Measurements from ENCODE around the gene SLC17A1.

The SLC17A1 gene, protein sequence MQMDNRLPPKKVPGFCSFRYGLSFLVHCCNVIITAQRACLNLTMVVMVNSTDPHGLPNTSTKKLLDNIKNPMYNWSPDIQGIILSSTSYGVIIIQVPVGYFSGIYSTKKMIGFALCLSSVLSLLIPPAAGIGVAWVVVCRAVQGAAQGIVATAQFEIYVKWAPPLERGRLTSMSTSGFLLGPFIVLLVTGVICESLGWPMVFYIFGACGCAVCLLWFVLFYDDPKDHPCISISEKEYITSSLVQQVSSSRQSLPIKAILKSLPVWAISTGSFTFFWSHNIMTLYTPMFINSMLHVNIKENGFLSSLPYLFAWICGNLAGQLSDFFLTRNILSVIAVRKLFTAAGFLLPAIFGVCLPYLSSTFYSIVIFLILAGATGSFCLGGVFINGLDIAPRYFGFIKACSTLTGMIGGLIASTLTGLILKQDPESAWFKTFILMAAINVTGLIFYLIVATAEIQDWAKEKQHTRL

DNA sequence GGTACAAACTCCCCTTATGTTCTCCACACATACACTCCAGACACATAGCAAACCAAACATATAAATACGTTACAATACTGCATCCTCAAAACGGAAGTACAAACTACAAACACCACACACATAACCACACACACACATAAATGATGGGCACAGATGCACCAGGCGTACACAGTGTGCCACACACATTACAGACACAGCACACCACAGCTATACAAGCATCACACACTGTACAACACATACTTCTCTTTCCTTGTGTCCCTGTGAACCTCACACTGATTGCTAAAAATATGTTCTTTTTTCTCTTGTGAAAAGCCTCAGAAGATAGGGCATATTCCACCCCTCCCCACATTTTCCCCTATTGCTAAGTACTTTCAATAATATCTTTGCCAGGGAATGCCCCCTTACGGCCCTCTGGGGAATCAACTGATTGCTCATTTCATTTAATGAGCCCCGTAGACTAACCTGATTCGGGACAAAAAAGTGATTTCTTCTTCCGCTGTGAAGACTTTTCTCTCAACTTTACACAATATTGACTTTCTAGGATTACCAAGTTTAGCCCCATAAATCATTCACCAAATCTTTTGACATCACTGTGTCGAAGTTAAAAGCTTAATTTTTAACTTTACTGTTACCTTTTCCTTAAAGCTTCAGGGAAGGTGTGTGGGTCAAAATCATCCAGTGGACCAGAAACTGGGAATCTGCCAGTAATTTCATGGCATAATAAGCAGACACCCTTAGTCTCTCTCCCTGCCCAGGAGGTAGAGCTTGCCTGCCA lies at the start of gene SLC17A1:
TSS of gene SLC17A1 (minus strand) at position 521 of the 775 bp plus-strand sequence. CDS start 1,495 bp downstream, outside the sequence.
- no peak for DNase-seq (ENCODE audit: low read depth, low spot score)

DNA sequence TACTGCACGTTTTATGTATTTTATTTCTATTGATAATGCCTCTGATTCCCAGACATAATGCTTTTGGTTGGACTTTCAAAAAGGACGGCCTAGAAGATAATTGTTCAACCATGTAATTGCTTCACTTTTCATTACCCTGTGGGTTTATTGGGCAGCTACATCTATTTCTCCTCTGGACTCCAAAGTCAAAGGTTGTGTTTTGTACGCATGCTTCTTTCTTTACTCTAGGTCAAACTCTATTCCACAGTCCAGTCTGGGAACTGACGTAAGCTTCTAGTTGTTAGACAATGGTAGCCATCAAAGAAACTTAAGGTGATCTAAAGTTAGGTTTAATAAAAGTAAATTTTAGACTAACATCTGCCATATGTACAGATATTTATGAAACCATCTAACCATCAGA lies 48.7 kb upstream of the SLC17A1 start:
- no peak for DNase-seq (ENCODE audit: low read depth, low spot score)

DNA sequence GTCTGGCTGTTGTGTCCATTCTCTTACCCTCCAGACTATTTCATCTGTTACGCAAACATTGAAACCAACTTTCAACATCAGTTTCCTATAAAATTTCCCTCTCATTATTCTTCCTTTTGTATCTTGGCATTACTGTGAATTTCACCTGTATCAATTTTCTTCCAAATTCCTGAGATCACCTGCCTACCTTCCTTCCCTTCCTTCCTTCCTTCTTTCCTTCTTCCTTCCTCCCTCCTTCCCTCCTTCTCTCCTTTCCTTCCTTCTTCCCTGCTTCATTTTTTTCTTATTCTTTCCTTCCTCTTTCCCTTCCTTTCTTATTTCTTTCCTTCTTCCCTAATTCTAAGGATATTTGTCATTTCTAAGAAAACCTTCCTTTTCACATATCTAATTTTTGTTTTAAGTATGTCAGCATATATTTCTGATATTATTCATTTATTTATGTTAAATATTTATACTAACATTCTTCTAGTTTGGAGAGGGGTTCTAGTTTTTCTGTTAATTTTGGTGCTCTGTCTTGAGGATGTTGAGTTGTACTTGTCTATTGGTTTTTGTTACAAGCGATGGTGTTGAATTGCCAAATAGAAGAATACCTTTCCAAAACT lies 47.0 kb upstream of the SLC17A1 start:
- DNase-seq (ENCODE audit: low read depth, low spot score), result no peak

DNA sequence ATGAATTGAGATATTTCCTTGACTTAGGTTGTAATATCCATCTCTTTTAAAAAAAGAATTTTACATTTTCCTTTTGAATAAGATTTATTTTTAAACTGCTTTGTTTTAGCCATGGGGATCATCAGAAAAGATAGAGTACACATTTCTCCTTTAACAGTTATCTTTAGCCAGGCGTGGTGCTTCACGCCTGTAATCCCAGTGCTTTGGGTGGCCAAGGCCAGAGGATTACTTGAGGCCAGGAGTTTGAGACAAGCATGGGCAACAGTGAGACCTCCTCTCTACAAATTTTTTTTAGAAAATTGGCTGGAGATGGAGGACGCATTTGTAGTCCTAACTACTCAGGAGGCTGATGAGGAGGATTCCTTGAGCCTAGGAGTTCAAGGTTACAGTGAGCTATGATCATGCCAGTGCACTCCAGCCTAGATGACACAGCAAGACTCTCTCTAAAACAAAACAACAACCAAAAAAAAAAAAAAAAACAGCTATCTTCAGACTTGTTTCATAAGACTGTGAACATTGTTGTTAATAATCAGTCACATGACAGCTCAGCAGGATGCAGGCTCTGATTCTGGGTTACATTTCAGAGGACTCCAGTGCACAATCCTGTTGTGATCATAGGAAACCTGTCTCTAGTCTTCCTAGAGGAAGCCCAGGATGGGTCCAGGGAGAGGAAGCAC lies 44.2 kb upstream of the SLC17A1 start:
- no peak for DNase-seq (ENCODE audit: low read depth, low spot score)

DNA sequence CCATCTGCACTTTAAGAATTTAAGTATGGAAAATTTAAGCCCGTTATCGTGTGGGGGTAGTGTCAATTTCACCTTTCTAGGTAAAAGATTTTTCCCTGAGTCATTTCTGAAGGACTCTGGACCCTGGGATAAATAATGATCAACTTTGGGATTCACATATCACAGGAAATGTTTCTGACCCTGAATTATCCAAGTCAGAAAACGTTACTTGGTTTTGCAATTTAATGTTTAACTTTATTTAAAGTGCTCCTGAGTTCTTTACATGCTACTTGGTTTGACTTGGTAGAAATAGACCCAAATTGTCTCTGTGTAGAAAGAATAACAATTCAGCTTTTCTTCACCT lies 43.7 kb upstream of the SLC17A1 start:
- DNase-seq (ENCODE audit: low read depth, low spot score), result no peak

DNA sequence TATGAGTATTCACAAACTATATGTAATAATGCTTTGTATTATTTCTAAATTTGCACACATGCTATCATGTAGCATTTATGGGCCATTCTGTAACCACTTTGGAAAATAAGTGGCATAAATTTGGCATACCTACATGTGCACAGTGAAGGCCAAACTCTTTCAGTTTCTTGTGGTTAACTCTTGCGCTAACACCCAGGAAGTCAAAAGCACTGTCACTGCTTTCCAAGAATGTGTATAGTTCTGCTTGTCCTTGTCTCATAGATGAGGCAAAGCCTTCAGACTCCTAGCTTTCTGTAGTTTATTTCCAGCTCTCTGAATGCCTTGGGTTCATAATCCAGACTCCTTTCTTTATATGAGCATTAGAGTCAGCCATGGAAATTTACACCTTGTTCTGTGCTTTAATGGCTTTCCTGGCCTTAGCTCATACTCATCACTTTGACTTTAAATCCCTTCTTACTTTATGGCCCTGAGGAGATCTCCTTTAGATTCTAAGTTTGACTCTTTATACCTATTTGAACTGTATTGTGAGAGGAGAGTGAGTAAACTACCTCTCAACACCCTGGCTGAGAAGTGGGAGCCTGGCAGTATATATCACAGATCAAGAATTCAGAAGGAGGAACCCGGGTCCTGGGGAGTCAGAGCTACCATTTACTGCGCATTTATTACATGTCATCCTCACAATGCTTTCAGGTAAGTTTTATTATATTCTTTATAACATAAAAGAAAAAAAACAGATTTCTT lies 43.1 kb upstream of the SLC17A1 start:
- no peak for DNase-seq (ENCODE audit: low read depth, low spot score)

DNA sequence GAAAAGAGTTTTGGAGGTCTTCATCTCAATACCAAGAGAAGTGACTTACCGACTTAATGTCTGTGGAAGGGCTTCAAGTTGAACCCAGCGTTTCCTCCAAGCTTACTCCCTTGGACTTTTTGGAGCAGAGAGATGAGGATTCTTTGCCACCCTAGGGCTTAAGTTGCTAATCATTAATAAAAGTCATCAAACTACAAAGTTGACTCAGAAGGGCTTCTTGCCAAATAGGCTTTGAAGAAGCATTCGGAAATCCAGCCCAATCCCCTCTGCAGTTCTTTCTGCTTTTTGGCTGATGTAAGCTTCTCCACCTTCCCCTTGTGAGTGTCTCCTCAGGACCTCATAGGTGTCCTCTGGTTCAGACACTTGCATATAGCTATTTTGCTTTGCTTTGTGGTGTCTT lies 42.3 kb upstream of the SLC17A1 start, which contains the start of gene SLC17A3:
TSS of gene SLC17A3 (minus strand) at position 126 of the 400 bp plus-strand sequence. CDS start 5,856 bp downstream, outside the sequence.
- DNase-seq (ENCODE audit: low read depth, low spot score), result no peak

DNA sequence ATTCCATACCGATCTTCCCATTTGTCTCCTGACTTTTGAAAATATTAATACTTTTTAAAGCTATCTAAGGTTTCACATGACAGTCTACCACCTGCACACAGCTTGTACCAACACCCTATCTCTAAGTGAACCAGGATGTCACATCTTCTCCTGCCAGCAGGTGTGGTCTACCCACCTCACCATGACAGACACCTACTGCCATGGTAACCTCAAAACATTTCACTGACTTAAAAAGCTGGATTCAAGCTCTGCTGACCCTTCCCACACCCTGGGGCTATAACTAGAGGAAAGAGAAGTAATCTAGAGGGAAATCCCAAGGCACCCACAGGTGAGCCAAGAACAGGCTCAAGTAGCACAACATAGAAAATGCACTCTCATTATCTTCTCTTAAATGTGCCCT lies 41.0 kb upstream of the SLC17A1 start:
- DNase-seq (ENCODE audit: low read depth, low spot score), result no peak

DNA sequence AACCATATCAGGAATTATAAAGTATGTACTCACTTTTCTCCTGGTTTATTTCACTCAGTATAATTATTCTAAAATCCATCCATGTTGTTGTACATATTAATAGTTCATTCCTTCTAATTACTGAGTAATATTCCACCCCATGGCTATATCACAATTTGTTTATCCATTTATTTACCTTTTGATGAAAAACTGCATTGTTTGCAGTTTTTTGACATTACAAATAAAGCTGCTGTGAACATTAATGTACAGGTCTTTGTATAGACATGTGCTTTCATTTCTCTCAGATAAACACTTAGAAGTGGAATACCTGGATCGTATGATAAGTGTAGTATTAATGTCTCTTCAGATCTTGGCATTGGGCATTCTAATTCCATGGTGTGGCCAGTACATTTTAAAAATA lies 38.0 kb upstream of the SLC17A1 start:
- DNase-seq (ENCODE audit: low read depth, low spot score), result no peak

DNA sequence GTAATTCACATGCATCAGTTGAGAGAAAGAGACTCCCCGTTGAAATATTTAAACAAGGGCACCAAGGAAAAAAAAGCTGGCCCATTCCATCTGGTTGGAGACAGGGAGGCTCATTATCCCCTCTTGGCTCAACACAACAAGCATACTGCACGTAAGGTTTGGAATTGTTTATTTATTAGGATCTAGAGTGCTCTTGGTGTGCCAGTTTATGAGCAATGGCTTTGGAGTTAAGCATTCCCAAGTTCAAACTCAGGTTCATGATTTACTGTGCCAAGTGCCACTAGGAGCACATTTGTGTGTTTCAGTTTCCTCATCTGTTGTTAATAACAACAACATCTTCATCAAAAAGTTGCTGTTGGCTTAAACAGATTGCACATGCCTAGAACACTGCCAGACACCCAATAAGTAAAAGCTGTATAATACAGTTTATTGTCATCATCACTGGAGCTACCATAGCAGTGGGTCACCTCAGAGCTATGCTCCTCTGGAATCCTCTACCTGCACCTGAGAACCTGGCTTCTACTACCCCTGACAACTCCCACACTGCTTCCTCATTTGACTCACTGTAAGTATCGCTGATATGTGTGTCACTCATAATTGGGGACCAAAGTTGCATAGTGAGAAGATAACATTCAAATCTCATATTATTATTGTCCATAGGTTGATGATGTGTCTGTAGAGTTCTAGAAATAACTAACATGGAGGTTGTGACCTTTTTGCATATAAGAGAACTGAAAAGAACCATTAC lies 36.8 kb upstream of the SLC17A1 start:
- DNase-seq (ENCODE audit: low read depth, low spot score), result no peak

DNA sequence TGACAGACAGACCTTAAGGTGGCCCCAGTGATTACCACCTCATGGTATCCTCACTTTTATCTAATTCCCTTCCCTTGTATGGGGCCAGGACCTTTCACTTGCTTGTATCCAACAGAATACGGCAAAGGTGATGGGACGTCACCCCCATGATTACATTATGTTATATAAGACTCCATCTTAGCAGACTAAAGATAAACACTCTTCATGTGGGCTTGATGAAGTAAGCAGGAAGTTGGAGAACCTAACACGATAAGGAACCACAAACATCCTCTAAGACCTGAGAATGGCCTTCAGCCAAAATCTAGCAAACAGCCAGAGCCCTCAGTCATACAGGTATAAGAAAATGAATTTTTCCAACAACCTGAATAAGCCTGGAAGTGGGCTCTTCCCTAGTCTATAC lies 34.2 kb upstream of the SLC17A1 start:
- DNase-seq (ENCODE audit: low read depth, low spot score), result no peak

DNA sequence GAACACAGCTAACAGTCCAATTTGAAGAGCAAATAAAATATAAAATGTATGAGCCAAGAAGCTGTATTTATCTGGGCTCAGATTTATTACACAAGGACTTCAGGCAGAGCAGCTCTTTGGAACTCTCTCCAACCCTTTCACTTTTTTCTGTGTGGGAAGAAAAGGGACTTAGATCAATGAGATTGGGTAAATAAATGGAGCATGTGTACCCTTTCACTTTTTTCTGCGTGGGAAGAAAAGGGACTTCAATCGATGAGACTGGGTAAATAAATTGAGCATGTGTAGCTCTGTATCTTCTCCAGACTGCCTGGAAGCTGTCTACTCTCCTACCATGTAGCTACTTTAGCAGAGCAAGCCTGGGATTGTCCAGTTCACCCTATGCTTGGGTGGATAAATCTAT lies 31.5 kb upstream of the SLC17A1 start:
- no peak for DNase-seq (ENCODE audit: low read depth, low spot score)

DNA sequence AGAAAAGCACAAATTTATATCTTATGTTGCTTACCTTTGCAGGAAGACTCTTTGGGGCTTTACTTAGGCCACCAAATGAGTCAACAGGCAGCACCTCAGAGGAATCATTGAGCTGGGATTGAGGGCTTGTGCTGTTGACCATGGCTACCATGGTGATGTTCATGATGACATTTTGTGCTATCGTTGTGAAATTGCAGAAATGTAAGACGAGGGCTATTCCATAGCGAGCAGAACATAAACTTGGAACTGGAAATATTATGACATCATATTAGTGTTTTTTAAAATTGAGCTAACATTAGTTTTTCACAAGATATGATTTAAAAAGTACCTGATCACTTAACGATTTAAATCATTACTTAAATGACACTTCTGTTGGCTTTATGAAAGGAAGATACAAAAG lies 30.3 kb upstream of the SLC17A1 start:
- DNase-seq (ENCODE audit: low read depth, low spot score), result no peak

DNA sequence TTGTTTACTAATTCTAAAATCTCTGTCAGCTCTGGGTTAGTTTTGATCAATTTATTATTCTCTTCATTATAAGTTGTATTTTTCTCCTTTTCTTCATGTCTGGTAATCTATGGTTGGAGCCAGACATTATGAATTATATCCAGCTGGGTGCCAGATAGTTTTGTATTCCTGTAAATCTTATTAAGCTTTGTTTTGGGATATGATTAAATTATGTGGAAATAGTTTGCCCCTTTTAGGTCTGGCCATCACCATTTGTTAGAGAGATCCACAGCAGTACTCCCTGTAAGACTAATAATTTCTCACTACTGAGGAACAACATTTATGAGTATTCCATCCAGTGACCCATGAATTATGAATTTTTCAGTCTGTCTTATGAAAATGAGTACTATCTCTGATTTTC lies 20.9 kb upstream of the SLC17A1 start:
- no peak for DNase-seq (ENCODE audit: low read depth, low spot score)

DNA sequence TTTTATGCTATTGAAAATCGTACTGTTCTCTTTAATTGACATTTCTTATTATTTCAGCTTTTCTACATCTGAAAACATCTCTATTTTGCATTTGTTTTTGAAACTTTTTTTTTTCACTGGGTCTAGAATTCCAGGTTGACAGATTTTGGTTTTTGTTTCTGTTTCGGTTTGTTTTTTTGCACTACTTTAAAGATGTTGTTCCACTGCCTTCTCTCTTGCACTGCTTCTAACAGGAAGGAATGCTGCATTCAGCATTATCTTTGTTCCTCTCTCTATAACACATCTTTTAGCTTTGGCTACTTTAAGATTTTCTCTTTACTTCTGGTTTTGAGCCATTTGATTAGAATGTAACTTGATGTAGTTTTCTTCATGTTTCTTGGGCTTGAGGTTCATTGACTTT lies 20.1 kb upstream of the SLC17A1 start:
- no peak for DNase-seq (ENCODE audit: low read depth, low spot score)

DNA sequence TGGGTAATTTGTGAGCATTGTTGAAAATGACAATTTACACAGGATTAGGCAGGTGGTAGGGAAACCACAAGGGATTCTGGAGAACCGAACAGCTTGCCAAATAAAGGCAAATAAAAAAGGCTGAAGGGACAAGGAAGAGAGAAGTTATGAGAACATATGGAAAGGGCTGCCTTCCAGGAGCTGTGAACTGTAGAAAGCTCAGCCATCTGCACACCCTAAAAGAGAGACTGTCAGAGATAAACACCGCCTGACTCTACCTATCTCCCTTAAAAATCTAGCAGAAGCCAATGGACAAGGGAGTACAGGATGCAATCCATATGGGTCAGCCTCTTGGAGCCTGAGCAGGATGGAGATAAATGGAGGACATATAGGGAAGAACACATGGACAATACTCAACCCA lies 12.7 kb upstream of the SLC17A1 start:
- DNase-seq (ENCODE audit: low read depth, low spot score), result no peak

DNA sequence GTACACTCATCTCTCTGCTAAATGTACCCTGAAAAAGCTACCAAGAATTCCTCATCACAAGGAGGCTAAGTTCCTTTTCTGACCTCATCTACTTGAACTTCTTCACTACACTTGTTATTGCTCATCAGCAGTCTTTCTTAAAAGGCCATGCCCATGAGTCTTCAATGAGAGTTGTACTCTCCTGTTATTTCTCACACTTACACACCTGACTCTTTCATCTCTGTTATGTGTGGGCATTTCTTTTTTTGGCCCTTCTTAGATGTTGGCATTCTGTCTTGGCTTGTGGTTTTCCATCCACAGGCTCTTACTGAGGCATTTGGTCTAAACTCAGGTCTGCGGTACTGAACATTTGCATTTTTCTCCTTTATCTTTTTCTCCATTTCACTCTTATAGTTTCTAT lies 10.7 kb upstream of the SLC17A1 start:
- no peak for DNase-seq (ENCODE audit: low read depth, low spot score)

DNA sequence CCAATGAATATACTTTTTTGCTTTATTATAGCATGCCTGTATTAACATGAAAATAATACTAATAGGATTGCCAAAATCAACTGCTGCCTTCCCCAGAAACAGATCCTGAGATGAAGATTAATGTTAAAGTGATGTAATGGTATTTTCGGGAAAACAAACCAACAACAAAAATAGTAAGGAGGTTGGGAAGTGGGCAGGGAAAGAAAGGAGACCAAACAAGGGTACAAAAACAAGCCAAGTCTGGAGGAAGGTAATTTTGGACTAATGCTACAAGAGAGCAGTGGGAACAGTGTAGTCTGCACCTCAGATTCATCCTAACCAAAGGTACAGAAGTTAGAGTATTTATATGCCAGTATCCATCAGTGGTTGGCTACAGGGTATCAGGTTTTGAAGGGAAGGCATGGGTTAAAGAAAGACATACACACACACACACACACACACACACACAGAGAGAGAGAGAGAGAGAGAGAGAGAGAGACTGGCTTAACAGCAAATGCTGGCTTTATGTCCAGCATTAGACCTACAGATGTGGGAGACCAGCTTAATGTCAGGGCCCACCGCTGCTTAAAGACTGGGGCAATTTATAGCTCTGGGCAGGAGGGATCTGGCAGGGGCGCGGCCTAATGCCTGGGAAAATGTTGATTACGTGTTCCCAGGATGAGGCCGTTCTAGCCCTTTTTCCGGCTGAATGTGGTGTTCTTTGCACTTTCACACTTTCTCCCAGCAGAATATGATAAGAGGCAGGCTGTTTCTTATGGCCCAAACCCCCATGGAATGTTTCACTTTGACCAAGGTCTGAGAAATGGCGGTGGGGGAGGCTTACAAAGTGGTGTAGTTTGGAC lies 3.8 kb upstream of the SLC17A1 start:
- no peak for DNase-seq (ENCODE audit: low read depth, low spot score)

DNA sequence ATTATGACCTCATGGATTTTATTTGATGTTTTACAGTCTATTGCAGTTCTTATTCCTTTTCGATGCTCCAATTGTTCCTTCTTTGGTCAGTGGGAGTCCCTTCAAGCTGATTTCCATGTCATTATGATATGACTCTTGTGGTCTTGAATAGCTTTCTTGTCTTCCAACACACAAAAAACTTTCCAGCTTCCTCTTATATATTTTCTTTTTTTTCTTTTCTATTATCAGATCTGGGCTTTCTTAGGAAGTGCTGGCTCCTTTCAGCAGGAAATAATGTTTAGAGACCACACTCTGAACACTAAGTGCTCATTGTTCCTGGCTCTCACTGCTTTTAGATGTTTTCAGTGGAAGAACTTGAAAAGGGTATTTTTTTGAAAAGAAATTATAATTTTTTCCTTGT lies 3.1 kb upstream of the SLC17A1 start:
- DNase-seq (ENCODE audit: low read depth, low spot score), result no peak

DNA sequence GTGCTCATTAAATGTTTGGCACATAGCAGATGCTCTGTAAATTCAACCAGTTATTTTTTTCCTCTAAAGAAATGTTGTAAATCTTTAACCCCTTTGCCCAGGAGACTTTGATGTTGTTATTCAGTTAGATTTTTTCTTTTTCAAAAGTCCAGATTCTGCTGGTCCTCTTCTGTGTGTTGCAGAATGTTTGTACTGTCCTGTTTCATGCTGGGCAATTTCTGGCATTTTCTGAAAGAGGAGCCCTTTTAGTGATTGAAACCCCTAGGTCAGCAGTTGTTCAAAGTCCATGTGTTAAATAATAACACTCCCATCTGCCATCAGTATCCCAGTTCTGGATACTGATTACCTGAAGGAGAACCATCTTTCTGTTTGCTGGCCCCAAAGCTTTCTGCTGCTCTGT lies 1.3 kb upstream of the SLC17A1 start:
- DNase-seq (ENCODE audit: low read depth, low spot score), result no peak

Data from astrocyte of the hippocampus (primary cell).